Measurements from ENCODE around the gene MACROD2.
"Not testable (repeated sequence)": the region's sequence is repeated elsewhere in the genome, so short reads cannot be mapped to it uniquely, and the experiment has no call there.

The MACROD2 gene

DNA sequence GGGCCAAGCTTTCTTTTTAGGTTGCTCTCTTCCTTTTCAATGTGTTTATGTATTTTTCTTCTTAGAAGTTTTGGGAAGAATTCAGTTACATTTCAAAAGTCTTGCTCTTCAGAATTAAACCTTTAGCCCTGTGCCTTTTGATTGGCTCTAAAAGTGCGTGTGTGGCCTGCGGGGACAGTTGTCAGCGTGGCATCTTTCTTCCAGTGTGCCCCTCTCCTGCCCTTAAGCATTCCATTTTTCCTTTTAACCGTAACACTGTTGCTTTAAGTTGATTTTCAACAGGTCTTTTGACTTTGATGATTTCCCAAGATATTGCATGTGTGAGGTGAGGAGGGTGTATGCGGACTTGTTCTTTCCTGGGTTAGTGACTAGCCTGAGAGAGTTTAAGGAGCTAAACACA is 1341.2 kb downstream of the MACROD2 start:
- FAIRE-seq, result no peak

DNA sequence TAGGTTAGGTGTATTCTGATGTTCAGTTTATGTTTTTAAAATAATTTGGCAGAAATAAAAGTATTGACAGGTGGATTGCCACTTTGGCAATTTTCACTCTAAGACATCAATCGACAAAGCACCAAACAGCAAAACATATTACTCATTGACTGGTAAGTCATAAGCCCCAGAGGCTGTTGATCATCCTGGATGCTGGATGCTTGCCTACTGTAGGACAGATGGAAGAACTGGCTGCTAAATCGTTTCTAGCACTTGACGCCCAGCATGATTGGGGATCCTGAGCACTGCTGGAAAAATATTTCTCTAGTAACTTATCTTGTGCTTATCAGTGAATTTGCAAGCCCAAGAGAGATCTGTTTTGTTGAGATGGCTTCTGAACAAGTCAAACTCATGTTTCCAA is 1343.9 kb downstream of the MACROD2 start:
- no peak for FAIRE-seq

DNA sequence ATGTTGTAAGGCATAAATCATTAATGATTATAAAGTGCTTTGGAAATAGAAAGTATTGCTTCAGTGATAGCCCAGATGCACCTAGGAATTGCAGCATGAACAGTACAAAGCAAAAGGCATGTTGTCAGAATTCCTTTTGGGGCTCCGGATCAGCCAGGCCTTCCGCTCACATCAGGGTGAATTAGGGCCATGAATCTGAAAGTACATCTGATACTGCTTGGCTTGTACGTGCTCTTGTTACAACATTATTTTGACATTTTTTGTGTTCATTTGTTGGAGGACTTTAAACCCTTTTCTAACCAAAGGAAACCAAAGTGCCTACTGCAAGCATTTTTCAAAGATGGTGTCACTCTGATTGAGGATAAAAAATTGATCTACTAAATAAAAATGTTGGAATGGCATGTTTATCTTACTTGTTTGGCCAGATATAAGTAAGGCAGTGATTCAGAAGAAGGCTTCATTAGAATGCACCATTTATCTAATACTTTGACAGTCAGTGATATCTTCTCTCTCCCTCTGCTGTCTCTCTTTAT is 1347.7 kb downstream of the MACROD2 start:
- FAIRE-seq, result no peak

DNA sequence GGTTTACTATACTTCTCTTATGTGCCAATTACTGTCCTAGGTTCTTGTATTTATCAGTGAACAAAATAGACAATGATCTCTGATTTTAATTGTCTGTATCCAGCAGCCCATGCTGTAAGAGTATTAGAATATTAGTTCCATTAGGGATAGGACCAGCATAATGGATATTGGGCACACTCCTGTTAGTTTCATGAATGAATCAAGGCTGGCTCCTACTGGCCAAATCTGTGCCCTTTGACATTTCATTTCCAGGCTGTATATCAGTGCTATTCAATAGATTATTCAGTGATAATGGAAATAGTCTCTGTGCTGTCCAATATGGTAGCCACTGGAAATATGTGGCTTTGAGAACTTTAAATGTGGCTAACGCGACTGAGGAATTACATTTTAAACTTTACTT is 1350.0 kb downstream of the MACROD2 start:
- FAIRE-seq, result no peak

- FAIRE-seq, result no peak
These were observed 1351.5 kb downstream of the MACROD2 start for GRCh38 chr20:15346657-15347280.

DNA sequence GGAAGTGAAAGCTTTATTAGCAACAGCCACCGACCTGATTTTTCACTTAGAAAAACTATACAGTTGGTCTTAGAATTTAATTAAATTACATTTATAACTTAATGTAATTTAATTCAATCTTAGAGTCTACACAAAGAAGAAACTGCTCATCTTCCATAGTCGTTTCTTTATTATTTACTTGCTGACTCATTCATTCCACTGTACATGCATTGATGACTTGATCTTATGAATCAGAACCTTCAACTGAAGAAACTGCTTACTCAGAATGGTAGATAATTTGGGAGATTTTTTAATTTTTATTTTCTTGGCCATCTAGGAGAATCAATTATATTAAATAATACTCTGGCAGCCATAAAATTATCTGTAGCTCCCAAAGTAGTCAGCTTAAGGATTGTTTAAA is 1363.7 kb downstream of the MACROD2 start:
- no peak for FAIRE-seq

- FAIRE-seq, result no peak
These were observed 1367.5 kb downstream of the MACROD2 start for GRCh38 chr20:15362849-15363248.

- FAIRE-seq, result no peak
These were observed 1369.5 kb downstream of the MACROD2 start for GRCh38 chr20:15364781-15365180.

- no peak for FAIRE-seq
These were observed 1375.1 kb downstream of the MACROD2 start for GRCh38 chr20:15370370-15370769.

GRCh38 chr20:15374682-15375081 is 1379.4 kb downstream of the MACROD2 start:
- FAIRE-seq, result no peak

DNA sequence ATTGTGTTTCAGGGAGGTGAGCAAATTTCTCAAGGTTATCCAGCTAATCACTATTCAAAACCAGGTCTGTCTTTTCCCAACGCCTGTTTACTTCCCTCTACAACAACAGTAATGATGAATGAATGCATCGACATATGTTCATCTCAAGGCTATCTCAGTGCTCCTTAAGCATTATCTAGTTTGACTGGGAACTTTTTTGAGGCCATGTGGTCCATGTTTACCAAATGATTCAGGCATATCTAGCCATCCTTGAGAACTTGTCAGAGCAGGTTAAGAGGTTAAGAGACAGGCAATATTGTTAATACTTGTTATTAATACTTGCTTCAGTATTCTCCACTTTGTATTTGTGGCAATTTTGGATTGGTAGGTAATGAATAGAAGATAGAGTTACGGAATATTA is 1380.5 kb downstream of the MACROD2 start:
- no peak for FAIRE-seq

DNA sequence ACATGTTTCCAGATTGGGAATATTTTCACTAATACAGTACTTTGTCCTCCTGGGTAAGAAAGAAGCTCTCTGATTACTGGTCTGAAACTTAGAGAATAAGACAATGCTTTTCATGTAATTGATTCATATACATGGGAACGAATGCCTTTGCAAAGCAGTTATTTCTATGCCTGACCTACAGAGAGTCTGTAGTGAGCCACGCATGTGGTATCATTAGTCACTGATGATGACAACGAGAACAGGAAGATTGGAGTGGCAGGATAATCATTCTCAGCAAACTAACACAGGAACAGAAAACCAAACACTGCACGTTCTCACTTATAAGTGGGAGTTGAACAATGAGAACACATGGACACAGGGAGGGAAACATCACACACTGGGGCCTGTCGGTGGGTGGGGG is 1382.3 kb downstream of the MACROD2 start:
- FAIRE-seq, result not testable (repeated sequence)

DNA sequence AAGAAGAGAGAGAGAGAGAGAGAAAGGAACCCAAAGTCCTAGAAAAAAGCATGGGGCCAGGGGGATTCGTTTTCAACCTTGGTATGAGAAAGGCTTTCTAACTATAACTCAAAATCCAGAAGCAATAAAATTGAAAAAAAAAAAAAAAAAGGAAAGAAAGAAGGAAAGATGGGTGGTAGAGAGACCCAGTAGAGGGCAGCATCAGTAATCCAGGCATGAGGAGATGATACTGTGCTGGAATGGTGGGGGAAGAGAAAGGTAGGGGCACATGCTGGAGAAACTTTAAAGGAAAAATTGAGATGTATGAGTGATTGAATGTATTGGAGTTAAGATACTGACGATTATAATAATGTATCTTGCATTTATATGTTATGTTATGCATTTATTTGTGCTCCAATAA is 1382.8 kb downstream of the MACROD2 start:
- FAIRE-seq, result no peak

- FAIRE-seq, result no peak
These were observed 1384.5 kb downstream of the MACROD2 start for GRCh38 chr20:15379681-15380296.

DNA sequence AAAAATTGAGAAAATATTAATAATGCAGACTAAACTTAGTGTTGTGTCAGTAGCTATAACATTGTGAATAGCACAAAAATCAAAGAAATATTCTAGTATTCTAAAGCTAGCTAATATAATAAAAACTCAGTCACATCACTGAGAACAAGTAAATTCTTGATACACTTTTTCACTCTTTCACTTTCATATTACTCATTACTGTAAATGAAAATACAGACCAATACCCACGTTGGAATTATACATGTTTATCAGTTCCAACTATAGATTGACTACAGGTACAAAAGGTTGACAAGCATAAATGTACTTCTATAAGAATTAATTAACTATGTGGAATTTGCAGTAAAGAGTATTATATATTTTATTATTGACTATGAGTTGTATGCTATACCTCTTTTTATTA is 1385.5 kb downstream of the MACROD2 start:
- FAIRE-seq, result no peak

GRCh38 chr20:15387228-15387627 is 1391.9 kb downstream of the MACROD2 start:
- FAIRE-seq, result no peak

DNA sequence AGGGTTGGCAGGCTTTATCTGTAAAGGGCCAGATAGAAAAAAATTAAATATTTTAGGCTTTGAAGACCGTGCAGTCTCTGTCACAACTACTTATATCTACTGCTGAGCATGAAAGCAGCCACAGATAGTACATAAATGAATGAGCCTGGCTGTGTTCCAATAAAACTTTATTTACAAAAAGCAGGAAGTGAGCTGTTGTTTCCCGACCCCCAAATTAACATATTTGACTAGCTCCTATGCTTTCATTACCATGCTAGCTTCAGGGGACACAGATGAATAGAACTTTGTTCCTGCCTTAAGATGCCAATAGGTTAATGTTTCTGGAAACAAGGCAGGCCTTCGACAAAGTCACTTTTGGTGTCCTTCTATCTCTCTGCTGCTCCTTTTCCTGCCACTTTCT is 1400.1 kb downstream of the MACROD2 start:
- no peak for FAIRE-seq

DNA sequence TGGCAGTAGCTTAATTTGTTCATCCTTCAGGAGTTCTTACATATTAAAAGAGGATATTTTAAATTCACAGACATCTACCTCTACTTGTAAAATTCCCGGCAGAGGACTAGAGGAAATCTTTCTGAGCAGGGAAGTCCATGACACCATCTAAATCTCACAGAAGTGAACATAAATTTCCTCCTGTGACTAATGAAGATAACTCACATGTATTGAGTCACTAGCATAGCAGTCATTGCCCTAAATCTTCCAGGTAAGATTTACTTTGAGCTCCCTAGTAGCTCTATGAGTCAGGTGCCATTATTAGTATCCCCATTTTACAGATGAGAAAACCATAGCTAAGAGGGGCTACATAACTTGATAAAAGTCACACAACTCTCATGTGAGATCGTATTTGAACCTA is 1400.7 kb downstream of the MACROD2 start:
- FAIRE-seq, result no peak

GRCh38 chr20:15396900-15397299 is 1401.6 kb downstream of the MACROD2 start:
- no peak for FAIRE-seq

GRCh38 chr20:15399781-15400180 is 1404.5 kb downstream of the MACROD2 start:
- FAIRE-seq, result no peak

GRCh38 chr20:15406072-15406471 is 1410.8 kb downstream of the MACROD2 start:
- FAIRE-seq, result no peak

GRCh38 chr20:15411781-15412180 is 1416.5 kb downstream of the MACROD2 start:
- FAIRE-seq, result no peak

GRCh38 chr20:15415908-15416307 is 1420.6 kb downstream of the MACROD2 start:
- FAIRE-seq, result no peak

DNA sequence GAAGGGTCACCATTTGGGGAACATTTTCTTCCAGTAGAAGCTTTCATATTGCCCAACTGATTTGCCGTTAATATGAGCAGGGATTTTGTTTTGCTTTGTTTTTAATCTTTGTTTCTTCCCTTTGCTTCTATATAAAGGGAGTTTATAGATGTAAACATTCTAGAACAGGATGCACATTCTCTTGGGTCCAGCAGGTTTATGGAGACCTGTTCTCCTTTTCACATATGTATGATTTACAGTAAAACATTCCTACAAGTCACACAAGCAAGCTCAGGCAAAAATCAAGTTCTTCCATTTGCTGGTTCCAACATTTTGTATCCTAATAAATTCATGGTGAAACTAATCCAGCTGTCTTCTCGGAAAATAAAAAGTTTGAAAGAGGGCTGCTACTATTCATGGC is 1424.5 kb downstream of the MACROD2 start:
- FAIRE-seq, result no peak

GRCh38 chr20:15422966-15423365 is 1427.7 kb downstream of the MACROD2 start:
- FAIRE-seq, result no peak

Data from G401.6 (cell line).